Lower leg skin (tissue), 4 donors: ENCODE data around the gene WDR76. TPM values are rescaled to one million over a fixed set of nuclear protein-coding genes. Genes with fewer than 3 reads are reported as not detected.

Experiments
- DNase-seq, 2 donors: peaks; one replicate each; pipeline ENCODE4 v3.0.0-alpha.2; 2019; ENCODE audit warnings: low spot score in 2 of 2
- H3K4me3 ChIP-seq: fragments of 200-600 bp; sonication (generic); 2 replicates; pipeline ENCODE4 v1.5.1; 2017; ENCODE audit warnings: mild to moderate bottlenecking, low read depth; ENCODE audit not compliant: poor library complexity, severe bottlenecking
- CTCF ChIP-seq, 3 donors: fragments of 450-650 bp; IDR thresholded peaks; one replicate each; pipeline ENCODE4 v1.5.1; 2016; ENCODE audit warnings: antibody characterized with exemption in 3 of 3, mild to moderate bottlenecking in 3 of 3, moderate library complexity in 2 of 3
- POLR2A ChIP-seq, 2 donors: fragments of 450-650 bp; IDR thresholded peaks; one replicate each; pipeline ENCODE4 v1.6.1; 2016 to 2017; ENCODE audit warnings: antibody characterized with exemption in 2 of 2, mild to moderate bottlenecking in 1 of 2, moderate library complexity in 1 of 2
- WGBS, 2 donors: methylation state at CpG; one replicate each; pipeline ENCODE4 v1.1.5; 2018; 5-methylcytosine and 5-hydroxymethylcytosine counted together
- intact Hi-C: fragments of 100-400 bp; cut with DNase I; formaldehyde crosslinking; loops from one replicate; pipeline ENCODE4 v1.15.0; 2023; ENCODE audit warnings: low total_unique reads
- total RNA-seq, 4 donors: library from RNA; depleted of rRNA; stranded (reverse); fragments of >200 nt; gene quantifications; one replicate each; pipeline ENCODE4 v1.1.0, GENCODE V29; 2016

WDR76 gene
- total RNA-seq, 4 donors from 2014 or later = 3.4 to 7.6 (median 7.1) TPM

- H3K4me3 ChIP-seq = no peak overlapping the region
- TF ChIP-seq POLR2A (IDR thresholded peaks at IDR 0.05) (no peak), CTCF (IDR thresholded peaks at IDR 0.05) (no peak)
- intact Hi-C loops = no loop called here
- DNase-seq = no peak
- WGBS, 2 donors = 54 to 77% methylated on average over 4 of the region's 4 CpGs
Observed at GRCh38 chr15:43886558-43886957, 59.8 kb downstream of the WDR76 start.

- intact Hi-C loops = no loop called here
- H3K4me3 ChIP-seq = no peak overlapping the region
- DNase-seq = no peak
- 87 to 92% methylated on average over 5 of the region's 5 CpGs for WGBS, 2 donors
- TF ChIP-seq CTCF (IDR thresholded peaks at IDR 0.05) = no peak
- no peak for TF ChIP-seq POLR2A (IDR thresholded peaks at IDR 0.05)
Observed at GRCh38 chr15:43887901-43888300, 61.1 kb downstream of the WDR76 start.

- no peak overlapping the region for H3K4me3 ChIP-seq
- no peak for DNase-seq
- WGBS, 2 donors = 91 to 92% methylated on average over 3 of the region's 3 CpGs
- TF ChIP-seq POLR2A (IDR thresholded peaks at IDR 0.05) (no peak), CTCF (IDR thresholded peaks at IDR 0.05) (no peak)
- intact Hi-C loops = no loop called here
Observed at GRCh38 chr15:43889042-43889441, 62.2 kb downstream of the WDR76 start.

- intact Hi-C loops = no loop called here
Observed at GRCh38 chr15:43893956-43894355, 67.2 kb downstream of the WDR76 start.

GRCh38 chr15:43895586-43895985, 68.8 kb downstream of the WDR76 start:
- 39 to 47% methylated on average over 5 of the region's 5 CpGs for WGBS, 2 donors

More at GRCh38 chr15:43893956-43894355, 67.2 kb downstream of the WDR76 start:
- DNase-seq = no peak
- 73 to 78% methylated on average over 1 of the region's 1 CpG for WGBS, 2 donors
- TF ChIP-seq CTCF (IDR thresholded peaks at IDR 0.05) (no peak), POLR2A (IDR thresholded peaks at IDR 0.05) (no peak)
- no peak overlapping the region for H3K4me3 ChIP-seq

More at GRCh38 chr15:43895586-43895985, 68.8 kb downstream of the WDR76 start:
- intact Hi-C loops = no loop called here
- H3K4me3 ChIP-seq = no peak overlapping the region
- no peak for DNase-seq
- TF ChIP-seq CTCF (IDR thresholded peaks at IDR 0.05) = no peak
- no peak for TF ChIP-seq POLR2A (IDR thresholded peaks at IDR 0.05)
